ENCODE data around the gene DGCR8. TPM values are rescaled to one million over a fixed set of nuclear protein-coding genes. Genes with fewer than 3 reads are reported as not detected.

The DGCR8 gene
- total RNA-seq, 2 donors from 2014 or later = 37.0 to 66.7 TPM

- no peaks in the 10 kb centered on the region for H3K9me3 Mint-ChIP-seq
- DNase-seq (ENCODE audit: low spot score in 2 of 2) (no peak), ATAC-seq (no peak)
- H3K27ac Mint-ChIP-seq = no peak overlapping the region
- H3K36me3 Mint-ChIP-seq = no peaks in the 10 kb centered on the region
Measured at GRCh38 chr22:20142711-20143621, 62.9 kb downstream of the DGCR8 start.

GRCh38 chr22:20143883-20144665, 64.0 kb downstream of the DGCR8 start:
- no peak for DNase-seq (ENCODE audit: low spot score in 2 of 2)
- no peak for ATAC-seq
- Mint-ChIP-seq H3K9me3 (no peaks in the 10 kb centered on the region), H3K27ac (peak overlapping the region in 1 of 2 donors; percentile 44), H3K36me3 (no peaks in the 10 kb centered on the region)

GRCh38 chr22:20145206-20145831, 65.3 kb downstream of the DGCR8 start:
- no peak for DNase-seq (ENCODE audit: low spot score in 2 of 2)
- Mint-ChIP-seq H3K27ac (no peak overlapping the region), H3K36me3 (no peaks in the 10 kb centered on the region), H3K9me3 (no peaks in the 10 kb centered on the region)
- no peak for ATAC-seq

GRCh38 chr22:20145832-20146223, 65.8 kb downstream of the DGCR8 start:
- no peak for DNase-seq (ENCODE audit: low spot score in 2 of 2)
- no peak for ATAC-seq
- Mint-ChIP-seq H3K27ac (no peak overlapping the region), H3K36me3 (no peaks in the 10 kb centered on the region), H3K9me3 (no peaks in the 10 kb centered on the region)

- no peak overlapping the region for H3K27ac Mint-ChIP-seq
- H3K9me3 Mint-ChIP-seq = no peaks in the 10 kb centered on the region
- no peaks in the 10 kb centered on the region for H3K36me3 Mint-ChIP-seq
- DNase-seq (ENCODE audit: low spot score in 2 of 2) (no peak), ATAC-seq (no peak)
Measured at GRCh38 chr22:20146777-20147176, 66.7 kb downstream of the DGCR8 start.

GRCh38 chr22:20147237-20147988, 67.4 kb downstream of the DGCR8 start:
- no peak for DNase-seq (ENCODE audit: low spot score in 2 of 2)
- no peaks in the 10 kb centered on the region for H3K9me3 Mint-ChIP-seq
- no peak overlapping the region for H3K27ac Mint-ChIP-seq
- H3K36me3 Mint-ChIP-seq = no peaks in the 10 kb centered on the region
- no peak for ATAC-seq

GRCh38 chr22:20148414-20148813, 68.4 kb downstream of the DGCR8 start:
- H3K27ac Mint-ChIP-seq = no peak overlapping the region
- no peaks in the 10 kb centered on the region for H3K36me3 Mint-ChIP-seq
- DNase-seq (ENCODE audit: low spot score in 2 of 2) (no peak), ATAC-seq (no peak)
- H3K9me3 Mint-ChIP-seq = no peaks in the 10 kb centered on the region

GRCh38 chr22:20149257-20150250, 69.5 kb downstream of the DGCR8 start:
- DNase-seq (ENCODE audit: low spot score in 2 of 2) (no peak), ATAC-seq (no peak)
- H3K36me3 Mint-ChIP-seq = no peaks in the 10 kb centered on the region
- H3K27ac Mint-ChIP-seq = no peak overlapping the region
- no peaks in the 10 kb centered on the region for H3K9me3 Mint-ChIP-seq

- ATAC-seq (no peak), DNase-seq (ENCODE audit: low spot score in 2 of 2) (no peak)
- Mint-ChIP-seq H3K36me3 (no peaks in the 10 kb centered on the region), H3K27ac (peak within 1 kb of the TSS in 1 of 2 donors; percentile 72), H3K9me3 (no peaks in the 10 kb centered on the region)
Measured at GRCh38 chr22:20150381-20151275, 70.6 kb downstream of the DGCR8 start, which contains the start of gene CCDC188. TSS of gene CCDC188 (minus strand) at chr22:20151055. CDS start at chr22:20150986, 69 bp downstream.

- DNase-seq (ENCODE audit: low spot score in 2 of 2) = no peak
- Mint-ChIP-seq H3K27ac (peak overlapping the region in 1 of 2 donors; percentile 72), H3K36me3 (no peaks in the 10 kb centered on the region), H3K9me3 (no peaks in the 10 kb centered on the region)
- ATAC-seq = no peak
Measured at GRCh38 chr22:20151276-20151588, 71.2 kb downstream of the DGCR8 start.

GRCh38 chr22:20152464-20152890, 72.4 kb downstream of the DGCR8 start:
- H3K9me3 Mint-ChIP-seq = no peaks in the 10 kb centered on the region
- H3K27ac Mint-ChIP-seq = no peak overlapping the region
- no peak for ATAC-seq
- no peaks in the 10 kb centered on the region for H3K36me3 Mint-ChIP-seq
- DNase-seq (ENCODE audit: low spot score in 2 of 2) = no peak

- no peak overlapping the region for H3K27ac Mint-ChIP-seq
- no peaks in the 10 kb centered on the region for H3K9me3 Mint-ChIP-seq
Measured at GRCh38 chr22:20153945-20154344, 73.9 kb downstream of the DGCR8 start.

GRCh38 chr22:20154602-20155187, 74.7 kb downstream of the DGCR8 start:
- DNase-seq (ENCODE audit: low spot score in 2 of 2) (no peak), ATAC-seq (no peak)
- Mint-ChIP-seq H3K36me3 (no peaks in the 10 kb centered on the region), H3K27ac (peak overlapping the region in 1 of 2 donors; percentile 29), H3K9me3 (no peaks in the 10 kb centered on the region)

More at GRCh38 chr22:20153945-20154344, 73.9 kb downstream of the DGCR8 start:
- DNase-seq (ENCODE audit: low spot score in 2 of 2) (no peak), ATAC-seq (no peak)
- no peaks in the 10 kb centered on the region for H3K36me3 Mint-ChIP-seq

- DNase-seq (ENCODE audit: low spot score in 2 of 2) (no peak), ATAC-seq (no peak)
- no peak overlapping the region for H3K27ac Mint-ChIP-seq
- H3K36me3 Mint-ChIP-seq = no peaks in the 10 kb centered on the region
- no peaks in the 10 kb centered on the region for H3K9me3 Mint-ChIP-seq
Measured at GRCh38 chr22:20155330-20156041, 75.4 kb downstream of the DGCR8 start.
